K562 (cell line): ENCODE data around the gene BAD. TPM values are rescaled to one million over a fixed set of nuclear protein-coding genes. Genes with fewer than 3 reads are reported as not detected.
A peak's percentile ranks its signal among the peaks of the same experiment; 100 is the strongest.

Experiments
- CTCFL ChIP-seq: IDR thresholded peaks from 2 replicates; pipeline ENCODE4 v1.6.1; 2011; ENCODE audit warnings: borderline replicate concordance, low read depth, mild to moderate bottlenecking, moderate library complexity, low read length; ENCODE audit not compliant: insufficient read depth, poor library complexity, severe bottlenecking
- ELK1 ChIP-seq: sonication (generic); formaldehyde crosslinking; IDR thresholded peaks from 2 replicates; pipeline ENCODE4 v1.8.1; 2022; ENCODE audit warnings: missing genetic modification reagents
- FOXM1 ChIP-seq, 2 experiments: fragments of 450-650 bp in 1 of 2; sonication (generic) in 1 of 2; formaldehyde crosslinking in 1 of 2; IDR thresholded peaks; 2 replicates each; pipeline versions ENCODE4 v1.6.1 to v1.9.0; 2017 to 2022; ENCODE audit warnings: low read depth in 2 of 2, mild to moderate bottlenecking in 2 of 2, missing genetic modification reagents in 1 of 2, moderate library complexity in 1 of 2
- FUS ChIP-seq: fragments of 200-400 bp; formaldehyde crosslinking; optimal IDR thresholded peaks from 2 replicates; pipeline ENCODE3; 2017; ENCODE audit warnings: low read depth, low read length
- IRF2 ChIP-seq: sonication (generic); formaldehyde crosslinking; IDR thresholded peaks from 2 replicates; pipeline ENCODE4 v1.8.1; 2022; ENCODE audit warnings: mild to moderate bottlenecking, missing genetic modification reagents
- KLF10 ChIP-seq: fragments of 250-450 bp; sonication (Bioruptor Pico); IDR thresholded peaks from 2 replicates; pipeline ENCODE4 v1.6.1; 2021; ENCODE audit warnings: matching md5 sums
- L3MBTL2 ChIP-seq: fragments of 450-650 bp; IDR thresholded peaks from 2 replicates; pipeline ENCODE4 v1.6.1; 2016; ENCODE audit warnings: mild to moderate bottlenecking, moderate library complexity
- MCM7 ChIP-seq, 2 experiments: fragments of 450-650 bp; IDR thresholded peaks; 2 replicates each; pipeline ENCODE4 v1.6.1; 2016 to 2018
- MTF1 ChIP-seq: fragments of 250-450 bp; sonication (Bioruptor Pico); IDR thresholded peaks from 2 replicates; pipeline ENCODE4 v1.9.0; 2021; ENCODE audit warnings: moderate library complexity, mild to moderate bottlenecking, inconsistent platforms, borderline replicate concordance
- NBN ChIP-seq: fragments of 450-650 bp; IDR thresholded peaks from 2 replicates; pipeline ENCODE4 v1.6.1; 2016; ENCODE audit warnings: low read depth, mild to moderate bottlenecking
- NCOA1 ChIP-seq: fragments of 450-650 bp; IDR thresholded peaks from 2 replicates; pipeline ENCODE4 v1.6.1; 2016; ENCODE audit warnings: low read depth
- NFATC3 ChIP-seq: fragments of 450-650 bp; IDR thresholded peaks from 2 replicates; pipeline ENCODE4 v1.6.1; 2017; ENCODE audit warnings: mild to moderate bottlenecking
- SFPQ ChIP-seq: fragments of 200-400 bp; formaldehyde crosslinking; IDR thresholded peaks from 2 replicates; pipeline ENCODE4 v1.6.1; 2017; ENCODE audit warnings: mild to moderate bottlenecking, low read depth, low read length, moderate library complexity
- TAL1 ChIP-seq: fragments of 450-650 bp; IDR thresholded peaks from 2 replicates; pipeline ENCODE4 v1.6.1; 2016; ENCODE audit warnings: mild to moderate bottlenecking
- TRIM24 ChIP-seq, 2 experiments: fragments of 450-650 bp; IDR thresholded peaks; 2 replicates each; pipeline ENCODE4 v1.6.1; 2016
- ZNF280B ChIP-seq: fragments of 250-450 bp; sonication (Bioruptor Pico); IDR thresholded peaks from 2 replicates; pipeline ENCODE4 v1.5.1; 2021; ENCODE audit warnings: mild to moderate bottlenecking
- ZNF311 ChIP-seq: fragments of 250-450 bp; sonication (Bioruptor Pico); IDR thresholded peaks from 2 replicates; pipeline ENCODE4 v1.4.0; 2020; ENCODE audit warnings: mild to moderate bottlenecking, moderate library complexity
- ZNF699 ChIP-seq: fragments of 250-450 bp; sonication (Bioruptor Pico); IDR thresholded peaks from 2 replicates; pipeline ENCODE4 v1.8.0; 2021; ENCODE audit warnings: mild to moderate bottlenecking, moderate library complexity; ENCODE audit not compliant: insufficient replicate concordance
- ZNF766 ChIP-seq: fragments of 200-800 bp; sonication (Bioruptor generic); conservative IDR thresholded peaks from 2 replicates; pipeline ENCODE4 v1.6.1; 2016; ENCODE audit warnings: missing genetic modification characterization, missing compliant biosample characterization
- polyA plus RNA-seq, 8 experiments: library from polyadenylated mRNA; depleted of rRNA in 4 of 8; stranded (reverse) in 5 of 8; unstranded in 3 of 8; fragments of >200 nt; fragmentation: Nextera tagmentation in 2 of 8; fragmentation: Illumina TruSeq in 1 of 8; extraction: Ambion mirVana in 2 of 8; extraction: Trizol in 1 of 8; gene quantifications; 2 replicates each; pipeline versions ENCODE4 v1.2.1 to v1.2.3, GENCODE V29; 2011 to 2014; ENCODE audit warnings: inconsistent platforms in 1 of 8, missing spikeins in 1 of 8
- total RNA-seq, 7 experiments: library from RNA; depleted of rRNA in 6 of 7; stranded (reverse); fragments of >200 nt in 6 of 7; fragmentation: Illumina TruSeq in 2 of 7; extraction: Trizol in 2 of 7; gene quantifications; 2 replicates each; pipeline versions ENCODE4 v1.2.1 to v1.2.3, GENCODE V29; 2011 to 2021; ENCODE audit warnings: low replicate concordance in 1 of 7

Gene BAD
- total and polyA plus RNA-seq, 9 of the 15 experiments (the other 6 are each of a cell fraction or from before 2014, with no cell fraction given) = 0.61 to 45.6 (median 11.8) TPM

GRCh38 chr11:64240435-64241240, 43.8 kb downstream of the BAD start, which contains the start of gene FKBP2 (continued):
- no peak for TF ChIP-seq CTCFL
- TF ChIP-seq KLF10 (CRISPR knock-in tag) = no peak
- no peak for TF ChIP-seq FUS
- TF ChIP-seq TRIM24 (IDR thresholded peaks at IDR 0.05) = no peak
- TF ChIP-seq FOXM1 (IDR thresholded peaks at IDR 0.05; ENCODE audit: low read depth) = peak; percentile 86
- no peak; the same call in 1 of the 2 replicates for TF ChIP-seq FOXM1 (CRISPR knock-in tag; IDR thresholded peaks at IDR 0.05; ENCODE audit: low read depth)
- TF ChIP-seq ZNF699 (CRISPR knock-in tag) = no peak
- TF ChIP-seq ZNF766 (CRISPR knock-in tag) = no peak; the same call in 1 of the 2 replicates
- peak; percentile 56 for TF ChIP-seq L3MBTL2
- TF ChIP-seq ZNF311 (CRISPR knock-in tag) = no peak
- TF ChIP-seq NFATC3 = no peak
- no peak for TF ChIP-seq ELK1 (CRISPR knock-in tag)
- TF ChIP-seq TAL1 = no peak
- no peak for TF ChIP-seq MCM7 (IDR thresholded peaks at IDR 0.05)
- TF ChIP-seq NCOA1 = peak; percentile 51; the same call in 1 of the 2 replicates
- no peak for TF ChIP-seq ZNF280B
- no peak for TF ChIP-seq NBN
- TF ChIP-seq MTF1 (CRISPR knock-in tag) = no peak
- no peak for TF ChIP-seq IRF2 (CRISPR knock-in tag)
- TF ChIP-seq SFPQ = no peak
